Eye (tissue), 1 donor: ENCODE data around the gene HAS3.
A peak's percentile ranks its signal among the peaks of the same experiment; 100 is the strongest.

ENCODE experiments used
- DNase-seq: peaks from one replicate; pipeline ENCODE4 v3.0.0-alpha.2; 2015

The HAS3 gene

GRCh38 chr16:69150146-69150865, 44.9 kb downstream of the HAS3 start:
- DNase-seq, result peak; percentile 95

DNA sequence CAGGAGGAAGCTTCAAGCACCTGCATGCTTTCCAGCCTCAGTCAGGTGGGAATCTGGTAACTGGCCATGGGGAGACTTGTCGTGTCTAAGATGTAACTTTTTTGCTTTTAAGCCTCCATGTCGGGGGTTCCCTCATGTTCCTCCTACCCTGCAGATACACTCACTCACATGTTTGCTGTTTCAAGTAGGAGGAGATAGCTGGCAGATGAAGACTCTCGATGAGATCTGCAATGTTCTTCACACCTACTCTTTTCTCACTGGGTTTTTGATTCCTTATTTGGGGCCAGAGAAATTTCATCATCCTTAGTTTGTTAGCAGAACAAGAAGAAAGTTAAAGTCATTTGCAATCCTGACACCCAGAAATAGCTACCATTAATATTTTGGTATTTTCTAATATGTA, 51.7 kb downstream of the HAS3 start:
- no peak for DNase-seq

GRCh38 chr16:69160192-69160591, 54.7 kb downstream of the HAS3 start:
- DNase-seq, result no peak

DNA sequence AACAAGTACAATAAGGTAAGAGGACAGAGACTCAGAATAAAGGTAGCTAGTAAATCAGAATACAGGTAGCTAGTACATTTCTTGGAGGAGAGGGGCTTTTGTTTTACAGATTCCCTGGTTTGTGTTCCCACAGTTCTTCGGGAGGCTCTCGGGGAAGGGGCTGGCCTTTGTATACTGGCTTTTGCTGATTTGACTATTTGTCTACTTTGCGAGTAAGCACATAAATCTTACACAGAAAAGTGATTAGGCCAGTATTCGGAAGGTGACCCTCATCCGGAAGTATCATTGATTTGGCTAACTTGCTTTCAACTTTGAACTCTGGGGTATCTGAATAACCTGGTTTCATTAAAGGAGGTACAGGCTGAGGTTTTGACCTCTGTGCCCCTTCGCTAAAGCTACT, 60.1 kb downstream of the HAS3 start:
- DNase-seq, result no peak

- no peak for DNase-seq
Observed at GRCh38 chr16:69166221-69166833, 60.9 kb downstream of the HAS3 start.

GRCh38 chr16:69166946-69167930, 61.8 kb downstream of the HAS3 start:
- no peak for DNase-seq
